Activated naive CD8-positive, alpha-beta T cell treated with anti-CD3 and anti-CD28 coated beads, Interleukin-2, amount 50 U/mL, for 24 hours (primary cell): ENCODE results near the gene VAMP5.
"Not testable (repeated sequence)": the region's sequence is repeated elsewhere in the genome, so short reads cannot be mapped to it uniquely, and the experiment has no call there.

Source experiments
- ATAC-seq: fragments of 150-1000 bp; cut with Tn5 transposase; one replicate; pipeline ENCODE4 v1.10.0; 2021
- DNase-seq: peaks from one replicate; pipeline ENCODE4 v3.0.0; 2021
- H3K27ac Mint-ChIP-seq: one replicate; pipeline ENCODE4 v1.8.0; 2021; ENCODE audit warnings: mild to moderate bottlenecking, mixed read lengths
- H3K27me3 Mint-ChIP-seq: one replicate; pipeline ENCODE4 v1.8.0; 2021; ENCODE audit warnings: mixed read lengths
- H3K36me3 Mint-ChIP-seq: one replicate; pipeline ENCODE4 v1.8.0; 2021; ENCODE audit warnings: low read depth, mixed read lengths
- H3K4me1 Mint-ChIP-seq: one replicate; pipeline ENCODE4 v1.8.0; 2021; ENCODE audit warnings: mixed read lengths
- H3K4me3 Mint-ChIP-seq: one replicate; pipeline ENCODE4 v1.8.0; 2021; ENCODE audit warnings: mild to moderate bottlenecking, moderate library complexity, mixed read lengths
- H3K9me3 Mint-ChIP-seq: one replicate; pipeline ENCODE4 v1.8.0; 2021; ENCODE audit warnings: mixed read lengths

The VAMP5 gene

GRCh38 chr2:85584354-85584856, at the start of gene VAMP5:
VAMP5 (plus strand) TSS chr2:85584431; CDS start chr2:85584491, 60 bp downstream.
- DNase-seq: peak; percentile 52
- no peaks in the 10 kb centered on the region for H3K9me3 Mint-ChIP-seq
- ATAC-seq: peak; percentile 37

DNA sequence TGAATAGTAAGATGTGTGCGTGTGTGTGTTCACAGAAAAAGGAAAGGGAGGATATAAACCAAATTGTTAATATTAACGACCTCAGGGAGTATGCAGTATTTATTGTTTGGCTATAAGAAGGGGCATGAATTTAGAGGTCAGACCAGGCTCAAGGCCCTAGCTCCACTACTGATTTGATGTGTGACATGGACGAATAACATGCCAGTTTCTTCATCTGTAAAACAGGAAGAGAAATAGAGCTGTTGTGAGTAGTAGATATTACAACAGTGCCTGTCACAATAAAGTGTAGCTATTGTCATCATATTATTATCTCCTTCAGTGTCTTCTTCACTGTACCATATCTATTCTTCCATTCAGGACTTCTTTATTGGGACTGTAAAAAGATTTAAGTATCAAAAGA, 49.4 kb upstream of the VAMP5 start:
- Mint-ChIP-seq H3K9me3 (no peaks in the 10 kb centered on the region), H3K27me3 (no peaks in the 10 kb centered on the region), H3K36me3 (peaks cover 10% of the 10 kb centered on the region), H3K4me3 (no peak overlapping the region), H3K27ac (no peak overlapping the region), H3K4me1 (peaks cover 15% of the 10 kb centered on the region)
- ATAC-seq (no peak), DNase-seq (no peak)

More at GRCh38 chr2:85584354-85584856, at the start of gene VAMP5:
- Mint-ChIP-seq H3K36me3 (peaks cover 7% of the 10 kb centered on the region), H3K27me3 (no peaks in the 10 kb centered on the region), H3K4me1 (peaks cover 44% of the 10 kb centered on the region), H3K4me3 (peak within 1 kb of the TSS; percentile 84), H3K27ac (peak within 1 kb of the TSS; percentile 90)

DNA sequence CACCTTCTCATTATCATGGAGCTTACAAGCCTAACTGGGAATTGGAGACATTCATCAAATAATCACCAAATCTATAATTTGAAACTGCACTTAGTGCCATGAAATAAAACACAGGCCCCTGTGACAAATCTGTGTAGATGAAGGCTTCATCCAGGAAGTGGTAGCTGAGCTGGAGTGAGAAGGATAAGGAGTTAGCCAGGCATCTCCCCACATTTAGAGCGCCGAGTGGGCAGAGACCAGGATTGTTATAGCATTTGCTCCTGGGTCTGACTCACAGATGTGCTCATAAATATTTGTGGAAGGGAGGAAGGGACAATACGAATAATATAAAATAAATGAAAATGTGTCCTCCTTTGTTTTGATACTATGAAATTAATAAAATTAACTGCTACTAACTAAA, 47.8 kb upstream of the VAMP5 start:
- Mint-ChIP-seq H3K27ac (no peak overlapping the region), H3K4me3 (peak overlapping the region; percentile 24), H3K4me1 (peaks cover 29% of the 10 kb centered on the region), H3K36me3 (peaks cover 26% of the 10 kb centered on the region), H3K27me3 (no peaks in the 10 kb centered on the region), H3K9me3 (no peaks in the 10 kb centered on the region)
- no peak for ATAC-seq
- DNase-seq: no peak

GRCh38 chr2:85537600-85538506, 46.4 kb upstream of the VAMP5 start:
- no peaks in the 10 kb centered on the region for H3K9me3 Mint-ChIP-seq
- no peaks in the 10 kb centered on the region for H3K27me3 Mint-ChIP-seq
- peak overlapping the region; percentile 95 for H3K4me3 Mint-ChIP-seq
- H3K36me3 Mint-ChIP-seq: peaks cover 39% of the 10 kb centered on the region
- ATAC-seq (peak; percentile 11), DNase-seq (peak; percentile 58)
- H3K27ac Mint-ChIP-seq: peak overlapping the region; percentile 99
- peaks cover 42% of the 10 kb centered on the region for H3K4me1 Mint-ChIP-seq

- peak within 1 kb of the TSS; percentile 95 for H3K4me3 Mint-ChIP-seq
- H3K27ac Mint-ChIP-seq: peak within 1 kb of the TSS; percentile 99
- H3K36me3 Mint-ChIP-seq: peaks cover 48% of the 10 kb centered on the region
- DNase-seq (peak; percentile 94), ATAC-seq (peak; percentile 80)
- no peaks in the 10 kb centered on the region for H3K27me3 Mint-ChIP-seq
- no peaks in the 10 kb centered on the region for H3K9me3 Mint-ChIP-seq
- H3K4me1 Mint-ChIP-seq: peaks cover 48% of the 10 kb centered on the region
Observed at GRCh38 chr2:85538507-85539360, 45.5 kb upstream of the VAMP5 start, which contains the start of gene MAT2A. MAT2A (plus strand) TSS chr2:85539168; CDS start chr2:85539288, 120 bp downstream.

DNA sequence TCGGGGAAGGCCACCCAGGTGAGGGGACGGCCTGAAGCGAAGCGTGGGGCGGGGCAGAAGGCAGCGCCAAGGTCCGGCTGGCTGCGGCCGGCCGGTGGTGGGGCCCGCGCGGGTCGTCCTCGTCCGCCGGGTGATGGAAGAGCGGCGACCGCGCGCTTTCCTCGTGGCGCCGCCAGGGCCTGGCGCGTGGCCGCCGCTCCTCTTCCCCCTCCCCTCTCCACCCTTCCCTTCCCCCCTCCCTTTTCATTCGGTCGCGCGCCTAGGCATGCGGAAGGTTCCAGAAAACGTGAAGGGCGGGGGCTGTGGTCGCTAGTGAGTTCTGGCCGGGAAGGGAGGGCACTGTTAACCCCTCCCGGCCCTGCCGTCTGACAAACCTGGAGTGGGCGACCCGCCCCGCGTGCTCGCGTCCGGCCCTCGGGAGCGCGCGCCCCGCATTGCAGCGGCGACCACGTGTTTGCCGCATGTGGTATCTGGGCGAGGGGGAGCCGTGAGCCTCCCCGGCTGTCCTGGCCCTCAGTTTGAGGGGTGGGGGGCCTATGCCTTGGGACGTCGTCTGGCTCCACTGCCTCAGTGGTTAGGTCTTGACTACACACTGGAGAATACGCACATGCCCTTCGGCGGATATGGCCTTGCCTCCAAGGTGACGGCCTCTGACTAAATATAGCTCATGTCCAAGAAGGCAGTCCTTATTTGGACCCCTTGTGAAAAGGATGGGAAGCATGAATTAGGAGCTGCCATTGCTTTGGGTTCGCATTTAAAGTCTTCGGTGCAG, 44.7 kb upstream of the VAMP5 start:
- peak overlapping the region; percentile 99 for H3K27ac Mint-ChIP-seq
- H3K4me3 Mint-ChIP-seq: peak overlapping the region; percentile 95
- DNase-seq: peak; percentile 77
- no peaks in the 10 kb centered on the region for H3K27me3 Mint-ChIP-seq
- peak; percentile 41 for ATAC-seq
- H3K36me3 Mint-ChIP-seq: peaks cover 56% of the 10 kb centered on the region
- H3K4me1 Mint-ChIP-seq: peaks cover 53% of the 10 kb centered on the region
- H3K9me3 Mint-ChIP-seq: no peaks in the 10 kb centered on the region

DNA sequence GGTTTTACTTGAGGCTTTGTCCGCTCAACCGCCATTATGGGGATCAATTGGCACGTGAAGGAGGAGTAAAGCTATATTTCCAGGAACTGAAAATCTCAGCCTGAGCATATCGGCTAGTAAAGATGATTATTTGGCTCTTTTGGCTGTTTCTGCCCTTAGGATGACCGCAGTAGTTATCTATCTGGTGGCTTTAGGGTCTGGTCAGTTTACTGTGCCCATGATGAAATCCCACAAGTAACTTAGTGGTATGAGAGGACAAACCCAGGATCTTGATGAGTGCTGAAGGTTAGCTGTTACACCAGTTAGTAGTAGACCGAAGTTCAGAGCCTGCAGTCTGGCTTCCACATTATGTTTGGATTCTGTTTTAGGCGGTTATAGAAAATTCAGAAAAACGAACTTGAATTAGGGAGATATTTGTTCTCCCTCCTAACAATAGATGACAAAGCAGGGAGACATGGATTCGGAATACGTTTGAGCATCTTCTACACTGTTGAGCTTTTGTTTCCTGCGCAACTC, 44.0 kb upstream of the VAMP5 start:
- DNase-seq: no peak
- Mint-ChIP-seq H3K36me3 (peaks cover 62% of the 10 kb centered on the region), H3K4me1 (peaks cover 53% of the 10 kb centered on the region), H3K9me3 (no peaks in the 10 kb centered on the region), H3K27me3 (no peaks in the 10 kb centered on the region), H3K4me3 (peak overlapping the region; percentile 95), H3K27ac (peak overlapping the region; percentile 99)
- ATAC-seq: no peak

GRCh38 chr2:85541262-85541661, 43.0 kb upstream of the VAMP5 start:
- peaks cover 52% of the 10 kb centered on the region for H3K4me1 Mint-ChIP-seq
- H3K36me3 Mint-ChIP-seq: peaks cover 69% of the 10 kb centered on the region
- peak overlapping the region; percentile 95 for H3K4me3 Mint-ChIP-seq
- no peaks in the 10 kb centered on the region for H3K9me3 Mint-ChIP-seq
- ATAC-seq: no peak
- peak overlapping the region; percentile 99 for H3K27ac Mint-ChIP-seq
- H3K27me3 Mint-ChIP-seq: no peaks in the 10 kb centered on the region
- no peak for DNase-seq

DNA sequence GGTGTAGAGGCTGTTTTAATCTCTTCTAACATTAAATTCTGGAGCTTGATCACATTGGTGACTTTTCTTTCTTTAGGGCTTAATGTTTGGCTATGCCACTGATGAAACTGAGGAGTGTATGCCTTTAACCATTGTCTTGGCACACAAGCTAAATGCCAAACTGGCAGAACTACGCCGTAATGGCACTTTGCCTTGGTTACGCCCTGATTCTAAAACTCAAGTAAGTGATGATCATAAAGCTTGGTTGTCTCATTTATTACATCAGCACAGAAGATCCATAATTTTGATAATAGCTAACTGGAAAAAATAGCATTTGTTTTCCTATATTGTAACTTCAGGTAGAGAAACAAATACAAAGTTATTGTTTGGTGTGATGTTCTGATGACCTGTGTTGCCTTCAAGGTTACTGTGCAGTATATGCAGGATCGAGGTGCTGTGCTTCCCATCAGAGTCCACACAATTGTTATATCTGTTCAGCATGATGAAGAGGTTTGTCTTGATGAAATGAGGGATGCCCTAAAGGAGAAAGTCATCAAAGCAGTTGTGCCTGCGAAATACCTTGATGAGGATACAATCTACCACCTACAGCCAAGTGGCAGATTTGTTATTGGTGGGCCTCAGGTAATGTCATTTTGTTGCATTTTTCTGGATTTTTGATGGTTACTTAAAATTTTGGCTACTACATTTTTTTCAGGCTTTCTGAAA, 42.3 kb upstream of the VAMP5 start:
- H3K4me1 Mint-ChIP-seq: peaks cover 46% of the 10 kb centered on the region

DNA sequence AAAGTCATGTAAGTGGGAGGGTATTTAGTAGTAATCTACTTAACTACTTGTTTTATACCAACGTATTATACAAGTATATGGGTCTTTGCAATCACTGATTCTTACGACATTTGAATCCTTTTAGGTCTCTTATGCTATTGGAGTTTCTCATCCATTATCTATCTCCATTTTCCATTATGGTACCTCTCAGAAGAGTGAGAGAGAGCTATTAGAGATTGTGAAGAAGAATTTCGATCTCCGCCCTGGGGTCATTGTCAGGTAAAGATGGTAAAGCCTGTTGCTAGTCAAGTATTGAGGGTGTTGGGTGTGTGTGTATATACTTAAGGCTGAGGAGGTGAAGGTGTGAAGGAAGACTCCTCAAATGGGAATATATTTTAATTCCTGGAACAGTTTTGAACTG, 41.5 kb upstream of the VAMP5 start:
- Mint-ChIP-seq H3K27me3 (no peaks in the 10 kb centered on the region), H3K9me3 (no peaks in the 10 kb centered on the region), H3K36me3 (peaks cover 67% of the 10 kb centered on the region), H3K4me3 (peak overlapping the region; percentile 95), H3K4me1 (peaks cover 38% of the 10 kb centered on the region), H3K27ac (peak overlapping the region; percentile 99)
- no peak for DNase-seq
- no peak for ATAC-seq

More for the DNA sequence above, 42.3 kb upstream of the VAMP5 start:
- DNase-seq: no peak
- peak overlapping the region; percentile 99 for H3K27ac Mint-ChIP-seq
- peaks cover 66% of the 10 kb centered on the region for H3K36me3 Mint-ChIP-seq
- no peaks in the 10 kb centered on the region for H3K9me3 Mint-ChIP-seq
- no peaks in the 10 kb centered on the region for H3K27me3 Mint-ChIP-seq
- H3K4me3 Mint-ChIP-seq: peak overlapping the region; percentile 95
- no peak for ATAC-seq

- not testable (repeated sequence) for ATAC-seq, H3K9me3 Mint-ChIP-seq, DNase-seq, H3K27me3 Mint-ChIP-seq
- H3K36me3 Mint-ChIP-seq: peaks cover 66% of the 10 kb centered on the region
- peak overlapping the region; percentile 42 for H3K4me3 Mint-ChIP-seq
- peaks cover 38% of the 10 kb centered on the region for H3K4me1 Mint-ChIP-seq
- H3K27ac Mint-ChIP-seq: peak overlapping the region; percentile 99
Observed at GRCh38 chr2:85544254-85544691, 40.0 kb upstream of the VAMP5 start.

GRCh38 chr2:85544915-85545779, 39.1 kb upstream of the VAMP5 start:
- H3K27me3 Mint-ChIP-seq, DNase-seq, H3K9me3 Mint-ChIP-seq, H3K4me3 Mint-ChIP-seq, ATAC-seq: not testable (repeated sequence)
- peaks cover 60% of the 10 kb centered on the region for H3K36me3 Mint-ChIP-seq
- peaks cover 38% of the 10 kb centered on the region for H3K4me1 Mint-ChIP-seq
- peak overlapping the region; percentile 65 for H3K27ac Mint-ChIP-seq
